C4-2B (cell line): Measurements from ENCODE around the gene OSBPL10.

Experiments used
- CTCF ChIP-seq: fragments of 450-650 bp; conservative IDR thresholded peaks from 2 replicates; pipeline ENCODE4 v1.5.1; 2017; ENCODE audit warnings: mild to moderate bottlenecking
- ZFX ChIP-seq: fragments of 450-650 bp; IDR thresholded peaks from 2 replicates; pipeline ENCODE4 v1.6.1; 2017

GRCh38 chr3:31885235-31885634, 95.8 kb downstream of the OSBPL10 start:
- no peak for TF ChIP-seq CTCF
- no peak for TF ChIP-seq ZFX
